HEK293 (cell line): ENCODE data around the gene CABP5.

Experiments
- EGR2 ChIP-seq: fragments of 450-650 bp; formaldehyde crosslinking; IDR thresholded peaks from 2 replicates; pipeline ENCODE4 v1.5.1; 2016; ENCODE audit warnings: low read depth, missing biosample characterization, missing genetic modification characterization
- HIC1 ChIP-seq: fragments of 450-650 bp; formaldehyde crosslinking; IDR thresholded peaks from 2 replicates; pipeline ENCODE4 v1.5.1; 2016; ENCODE audit warnings: missing biosample characterization, missing genetic modification characterization
- KLF7 ChIP-seq: fragments of 450-650 bp; formaldehyde crosslinking; IDR thresholded peaks from 2 replicates; pipeline ENCODE4 v1.5.1; 2016; ENCODE audit warnings: missing biosample characterization, missing genetic modification characterization, borderline replicate concordance
- MEIS1 ChIP-seq: sonication (generic); formaldehyde crosslinking; IDR thresholded peaks from 2 replicates; pipeline ENCODE4 v1.8.1; 2022; ENCODE audit warnings: missing genetic modification reagents, mild to moderate bottlenecking, borderline replicate concordance
- PATZ1 ChIP-seq: fragments of 450-650 bp; formaldehyde crosslinking; IDR thresholded peaks from 2 replicates; pipeline ENCODE4 v1.5.1; 2016; ENCODE audit warnings: missing biosample characterization, missing genetic modification characterization
- PRDM1 ChIP-seq: fragments of 450-650 bp; formaldehyde crosslinking; IDR thresholded peaks from 2 replicates; pipeline ENCODE4; 2016; ENCODE audit warnings: missing biosample characterization, missing genetic modification characterization
- PRDM10 ChIP-seq: fragments of 450-650 bp; formaldehyde crosslinking; IDR thresholded peaks from 2 replicates; pipeline ENCODE4 v1.5.1; 2016; ENCODE audit warnings: missing biosample characterization, missing genetic modification characterization
- PRDM4 ChIP-seq: fragments of 450-650 bp; formaldehyde crosslinking; IDR thresholded peaks from 2 replicates; pipeline ENCODE4 v1.5.1; 2017; ENCODE audit warnings: missing biosample characterization, missing genetic modification characterization
- SP2 ChIP-seq: fragments of 450-650 bp; formaldehyde crosslinking; IDR thresholded peaks from 2 replicates; pipeline ENCODE4 v1.5.1; 2016; ENCODE audit warnings: missing biosample characterization, missing genetic modification characterization
- WT1 ChIP-seq: fragments of 450-650 bp; formaldehyde crosslinking; IDR thresholded peaks from 2 replicates; pipeline ENCODE4 v1.5.1; 2016; ENCODE audit warnings: missing biosample characterization, missing genetic modification characterization
- ZBTB44 ChIP-seq: fragments of 450-650 bp; IDR thresholded peaks from 2 replicates; pipeline ENCODE4 v1.5.1; 2018; ENCODE audit warnings: missing biosample characterization, mild to moderate bottlenecking, missing genetic modification characterization
- ZBTB7A ChIP-seq: fragments of 450-650 bp; formaldehyde crosslinking; IDR thresholded peaks from 2 replicates; pipeline ENCODE4 v1.5.1; 2016; ENCODE audit warnings: low read depth, missing biosample characterization, missing genetic modification characterization
- ZNF138 ChIP-seq: fragments of 450-650 bp; formaldehyde crosslinking; IDR thresholded peaks from 2 replicates; pipeline ENCODE4 v1.5.1; 2016; ENCODE audit warnings: missing biosample characterization, missing genetic modification characterization, borderline replicate concordance
- ZNF184 ChIP-seq: fragments of 450-650 bp; IDR thresholded peaks from 2 replicates; pipeline ENCODE4 v1.5.1; 2018; ENCODE audit warnings: missing biosample characterization, mild to moderate bottlenecking, missing genetic modification characterization
- ZNF239 ChIP-seq: fragments of 450-650 bp; formaldehyde crosslinking; IDR thresholded peaks from 2 replicates; pipeline ENCODE4 v1.5.1; 2016; ENCODE audit warnings: missing biosample characterization, missing genetic modification characterization
- ZNF24 ChIP-seq: fragments of 450-650 bp; formaldehyde crosslinking; IDR thresholded peaks from 2 replicates; pipeline ENCODE4 v1.5.1; 2016; ENCODE audit warnings: missing biosample characterization, missing genetic modification characterization
- ZNF26 ChIP-seq: fragments of 450-650 bp; formaldehyde crosslinking; IDR thresholded peaks from 2 replicates; pipeline ENCODE4 v1.5.1; 2016; ENCODE audit warnings: missing biosample characterization, missing genetic modification characterization
- ZNF391 ChIP-seq: fragments of 450-650 bp; formaldehyde crosslinking; IDR thresholded peaks from 2 replicates; pipeline ENCODE4 v1.5.1; 2016; ENCODE audit warnings: low read depth, missing biosample characterization, missing genetic modification characterization, borderline replicate concordance
- ZNF416 ChIP-seq: fragments of 450-650 bp; formaldehyde crosslinking; IDR thresholded peaks from 2 replicates; pipeline ENCODE4 v1.5.1; 2016; ENCODE audit warnings: missing biosample characterization, missing genetic modification characterization
- ZNF426 ChIP-seq: fragments of 450-650 bp; formaldehyde crosslinking; IDR thresholded peaks from 2 replicates; pipeline ENCODE4 v1.5.1; 2017; ENCODE audit warnings: missing biosample characterization, missing genetic modification characterization, mild to moderate bottlenecking, inconsistent platforms, moderate library complexity
- ZNF510 ChIP-seq: fragments of 450-650 bp; formaldehyde crosslinking; IDR thresholded peaks from 2 replicates; pipeline ENCODE4 v1.5.1; 2018; ENCODE audit warnings: mild to moderate bottlenecking, missing genetic modification characterization, missing biosample characterization; ENCODE audit not compliant: insufficient replicate concordance
- ZNF561 ChIP-seq: fragments of 450-650 bp; IDR thresholded peaks from 2 replicates; pipeline ENCODE4 v1.5.1; 2018; ENCODE audit warnings: missing biosample characterization, missing genetic modification characterization, borderline replicate concordance
- ZNF629 ChIP-seq: fragments of 450-650 bp; formaldehyde crosslinking; IDR thresholded peaks from 2 replicates; pipeline ENCODE4 v1.5.1; 2017; ENCODE audit warnings: missing biosample characterization, missing genetic modification characterization
- ZNF660 ChIP-seq: fragments of 450-650 bp; IDR thresholded peaks from 2 replicates; pipeline ENCODE4 v1.5.1; 2018; ENCODE audit warnings: missing biosample characterization, mild to moderate bottlenecking, missing genetic modification characterization
- ZNF747 ChIP-seq: fragments of 450-650 bp; formaldehyde crosslinking; IDR thresholded peaks from 2 replicates; pipeline ENCODE4 v1.5.1; 2016; ENCODE audit warnings: missing biosample characterization, missing genetic modification characterization
- ZSCAN30 ChIP-seq: fragments of 450-650 bp; IDR thresholded peaks from 2 replicates; pipeline ENCODE4 v1.5.1; 2018; ENCODE audit warnings: missing biosample characterization, mild to moderate bottlenecking, missing genetic modification characterization, moderate library complexity

The CABP5 gene

GRCh38 chr19:47994209-47994802, 49.6 kb downstream of the CABP5 start, which contains the start of gene ELSPBP1 (continued):
- TF ChIP-seq HIC1: peak; percentile 44; the same call in 1 of the 2 replicates
- peak; percentile 76 for TF ChIP-seq EGR2 (tag by site-specific recombination)
- TF ChIP-seq ZBTB7A (tag by site-specific recombination): no peak
- peak; percentile 36 for TF ChIP-seq SP2
- no peak for TF ChIP-seq ZNF510 (tag by site-specific recombination)
- 0 out of 2 replicates have a peak, but pooled peaks have one; percentile 8 for TF ChIP-seq PRDM4 (tag by site-specific recombination)
- TF ChIP-seq ZNF660 (tag by site-specific recombination): peak; percentile 80
- peak; percentile 45; the same call in 1 of the 2 replicates for TF ChIP-seq ZNF561
- no peak for TF ChIP-seq ZNF426 (tag by site-specific recombination)
- TF ChIP-seq WT1 (tag by site-specific recombination): 0 out of 2 replicates have a peak, but pooled peaks have one; percentile 38
- no peak for TF ChIP-seq ZNF416
- no peak for TF ChIP-seq ZNF747
- peak; percentile 77 for TF ChIP-seq PATZ1 (tag by site-specific recombination)
- TF ChIP-seq ZNF26 (tag by site-specific recombination): no peak
- peak; percentile 76; the same call in 1 of the 2 replicates for TF ChIP-seq ZBTB44 (tag by site-specific recombination)
- peak; percentile 99 for TF ChIP-seq PRDM10 (tag by site-specific recombination)
- TF ChIP-seq ZSCAN30 (tag by site-specific recombination): no peak
- TF ChIP-seq MEIS1 (CRISPR knock-in tag): peak; percentile 99
- TF ChIP-seq ZNF184 (tag by site-specific recombination): no peak
- no peak for TF ChIP-seq ZNF138 (tag by site-specific recombination)
- peak; percentile 37; the same call in 1 of the 2 replicates for TF ChIP-seq ZNF391 (tag by site-specific recombination)
- peak; percentile 53; the same call in 1 of the 2 replicates for TF ChIP-seq ZNF24 (tag by site-specific recombination)
- no peak for TF ChIP-seq PRDM1 (tag by site-specific recombination)
- no peak for TF ChIP-seq KLF7 (tag by site-specific recombination)
- no peak for TF ChIP-seq ZNF239
- peak; percentile 53; the same call in 1 of the 2 replicates for TF ChIP-seq ZNF629 (tag by site-specific recombination)
